Left hindlimb (tissue), 1 donor: ENCODE results near the gene RAD23B.

ENCODE experiments used
- DNase-seq: peaks from one replicate; pipeline ENCODE4 v3.0.0-alpha.2; 2018

Gene RAD23B

DNA sequence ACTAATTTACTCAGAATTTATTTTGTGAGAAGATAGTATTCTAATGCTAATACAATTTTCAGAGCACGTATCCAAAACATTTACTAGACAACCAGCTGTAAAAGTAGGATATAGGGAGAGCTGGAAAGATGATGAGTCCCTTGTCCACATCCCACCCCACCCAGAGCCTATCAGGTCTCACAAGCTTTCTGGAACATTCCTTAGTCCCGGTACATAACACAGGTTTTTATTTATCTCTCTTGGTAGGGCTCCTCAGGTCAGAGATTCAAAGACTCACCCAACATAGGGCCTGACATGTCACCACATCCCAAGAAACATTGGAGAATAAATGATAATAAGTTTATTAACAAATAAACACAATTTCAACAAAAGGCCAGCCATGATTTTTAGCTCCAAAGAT lies 13.8 kb upstream of the RAD23B start:
- no peak for DNase-seq

DNA sequence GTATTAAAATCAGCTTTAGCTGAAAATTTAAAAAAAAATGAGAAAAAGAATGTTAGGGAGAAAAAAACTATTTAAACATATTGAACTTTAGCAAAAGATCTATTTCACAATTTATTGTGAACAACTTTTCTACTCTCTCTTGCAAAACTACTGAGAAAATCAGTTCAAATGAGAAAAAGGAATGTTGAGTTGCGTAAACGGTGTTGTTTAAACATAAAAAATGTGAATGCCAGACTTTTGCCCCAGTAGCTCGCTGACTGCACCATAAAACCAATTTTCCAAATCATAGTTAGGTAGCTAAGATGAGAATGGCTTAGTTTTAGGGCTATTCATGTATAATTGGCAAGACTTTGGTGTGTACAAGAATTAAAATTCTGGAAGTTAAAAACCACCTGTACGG lies 13.4 kb upstream of the RAD23B start:
- DNase-seq, result no peak

DNA sequence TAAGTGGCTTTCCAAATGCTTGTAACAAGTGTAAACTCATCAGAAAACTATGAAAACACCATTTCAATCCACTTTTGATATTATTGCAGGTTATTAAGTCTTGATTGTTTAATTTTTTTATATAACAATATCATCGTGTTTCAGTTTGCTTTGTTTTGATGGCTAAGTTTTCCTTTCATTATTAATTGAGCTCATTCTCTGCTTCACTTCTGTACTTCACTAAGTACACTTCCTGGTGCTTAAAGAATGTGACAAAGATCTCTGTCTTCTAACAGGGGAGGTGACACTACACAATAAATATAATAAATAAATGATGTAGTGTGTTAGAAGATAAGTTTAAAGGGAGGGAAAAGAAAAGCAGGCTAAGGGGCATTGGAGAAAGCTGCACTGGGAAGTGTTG lies 13.0 kb upstream of the RAD23B start:
- DNase-seq, result no peak

DNA sequence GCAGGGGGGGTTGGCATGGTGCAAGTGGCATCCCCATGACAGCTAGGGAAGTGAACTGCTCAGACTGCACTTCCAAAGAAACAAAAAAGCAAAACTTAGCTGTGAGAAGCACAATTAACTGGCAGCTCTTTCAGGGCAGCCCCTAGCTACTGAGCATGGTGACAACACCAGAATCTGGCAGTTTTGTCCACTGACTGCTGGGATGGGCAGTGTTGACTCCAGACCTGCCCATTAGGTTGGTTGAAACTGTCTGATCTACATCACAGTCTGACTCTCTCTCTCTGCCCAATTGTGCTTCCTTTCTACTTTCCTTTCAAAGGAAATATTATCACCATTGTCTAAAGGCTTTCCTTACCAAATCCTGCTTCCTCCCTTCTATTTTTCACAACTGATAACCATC lies 12.5 kb upstream of the RAD23B start:
- DNase-seq, result no peak

DNA sequence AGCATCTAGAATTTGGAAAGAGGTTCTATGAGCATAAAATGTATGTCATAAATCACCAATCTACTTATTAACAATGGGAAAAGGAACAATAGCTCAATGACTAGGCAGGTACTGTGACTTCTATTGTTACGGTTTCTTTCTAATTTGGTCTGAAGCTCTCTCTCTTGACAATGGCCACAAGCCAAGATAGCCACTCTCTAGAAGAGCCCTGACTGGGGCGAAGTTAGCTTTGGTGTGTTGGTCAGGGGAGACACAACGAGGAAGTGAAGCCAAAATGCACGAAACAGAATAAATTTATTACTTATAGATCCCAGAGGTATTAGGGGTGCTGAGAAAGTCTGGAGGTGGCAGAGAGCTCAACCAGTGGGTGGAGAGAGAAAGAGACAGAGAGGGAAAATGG lies 9.4 kb upstream of the RAD23B start:
- no peak for DNase-seq

DNA sequence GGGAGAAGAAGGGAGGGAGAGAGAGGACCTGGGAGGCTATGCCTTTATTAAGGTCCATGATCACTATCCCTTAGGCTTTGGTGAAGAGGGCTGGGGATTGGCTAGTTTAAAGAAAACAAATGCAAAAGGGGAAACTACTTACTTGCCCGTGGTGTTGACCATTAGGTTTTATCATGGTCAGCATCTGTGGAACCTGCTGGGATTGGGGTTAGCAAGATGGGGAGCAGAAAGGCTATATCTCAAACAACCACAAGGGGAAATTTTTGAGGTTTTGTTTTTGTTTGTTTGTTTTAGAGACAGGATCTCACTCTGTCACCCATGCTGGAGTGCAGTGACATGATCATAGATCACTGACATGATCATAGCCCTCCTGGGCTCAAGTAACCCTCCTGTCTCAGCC lies 9.0 kb upstream of the RAD23B start:
- no peak for DNase-seq

DNA sequence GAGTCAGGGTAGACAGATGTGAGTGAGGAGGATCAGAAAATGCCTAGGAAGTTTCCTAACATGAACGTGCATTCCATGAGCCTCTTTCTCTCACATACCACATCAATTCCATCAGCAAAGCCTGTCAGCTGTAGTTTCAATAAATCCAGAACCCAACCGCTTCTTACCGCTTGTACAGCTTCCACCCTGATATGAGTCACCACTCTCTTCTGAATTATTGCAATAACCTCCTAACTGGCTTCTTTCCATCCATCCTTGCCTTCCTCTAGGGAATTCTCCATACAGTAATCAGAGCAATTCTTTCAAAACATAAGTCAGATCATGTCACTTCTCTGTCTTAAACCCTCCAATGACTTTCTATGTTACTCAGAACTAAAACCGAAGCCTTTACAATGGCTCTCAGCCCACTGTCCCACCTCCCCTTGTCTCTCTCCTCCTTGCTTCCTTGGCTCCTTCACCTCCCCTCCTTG lies 8.1 kb upstream of the RAD23B start:
- no peak for DNase-seq

DNA sequence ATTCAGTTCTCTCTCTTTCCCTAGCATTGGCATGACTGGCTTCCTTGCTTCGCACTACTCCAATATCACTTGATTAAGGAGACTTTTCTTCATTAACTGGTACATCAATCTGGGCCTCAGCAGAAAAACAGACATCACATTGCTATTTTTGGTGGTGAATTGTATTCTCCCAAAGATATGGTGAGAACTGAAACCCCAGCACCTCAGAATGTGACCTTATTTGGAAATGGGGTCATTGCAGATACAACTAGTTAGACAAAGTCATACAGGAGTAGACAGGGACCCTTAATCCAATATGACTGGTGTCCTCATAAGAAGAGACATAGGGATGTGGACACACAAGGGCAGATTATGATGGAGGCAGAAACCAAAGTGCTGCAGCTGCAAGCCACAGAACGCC lies 7.5 kb upstream of the RAD23B start:
- no peak for DNase-seq

DNA sequence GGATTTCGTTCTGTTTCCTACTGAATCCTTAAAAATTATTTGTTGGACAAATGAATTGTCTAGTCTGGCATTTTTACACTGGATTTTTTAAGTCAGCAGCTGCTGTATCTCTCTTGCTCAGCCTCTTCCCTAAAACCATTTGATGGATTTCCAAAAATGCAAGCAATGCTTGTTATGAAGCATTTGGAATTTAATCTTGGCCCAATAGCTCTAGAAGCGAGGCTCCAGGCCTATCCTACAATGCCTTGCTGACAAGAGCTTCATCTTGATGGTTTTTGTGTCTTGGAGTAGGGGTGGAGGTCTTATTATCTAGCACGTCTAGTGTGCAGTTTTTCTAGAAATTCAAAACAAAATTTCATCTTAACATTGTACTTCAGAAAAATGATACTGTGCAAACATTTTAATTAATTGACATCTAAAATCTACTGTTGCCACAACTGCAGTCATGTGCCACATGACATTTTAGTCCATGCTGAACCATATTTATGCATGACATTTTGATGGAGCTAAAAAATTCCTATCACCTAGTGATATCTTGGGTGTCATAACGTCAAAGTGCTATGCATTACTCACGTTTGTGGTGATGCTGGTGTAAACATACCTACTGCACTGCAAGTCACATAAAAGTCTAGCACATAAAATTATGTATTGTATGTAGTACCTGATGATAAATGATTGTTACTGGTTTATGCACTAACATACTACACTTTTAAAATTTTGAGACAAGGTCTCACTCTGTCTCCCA lies 5.9 kb upstream of the RAD23B start:
- DNase-seq, result no peak

DNA sequence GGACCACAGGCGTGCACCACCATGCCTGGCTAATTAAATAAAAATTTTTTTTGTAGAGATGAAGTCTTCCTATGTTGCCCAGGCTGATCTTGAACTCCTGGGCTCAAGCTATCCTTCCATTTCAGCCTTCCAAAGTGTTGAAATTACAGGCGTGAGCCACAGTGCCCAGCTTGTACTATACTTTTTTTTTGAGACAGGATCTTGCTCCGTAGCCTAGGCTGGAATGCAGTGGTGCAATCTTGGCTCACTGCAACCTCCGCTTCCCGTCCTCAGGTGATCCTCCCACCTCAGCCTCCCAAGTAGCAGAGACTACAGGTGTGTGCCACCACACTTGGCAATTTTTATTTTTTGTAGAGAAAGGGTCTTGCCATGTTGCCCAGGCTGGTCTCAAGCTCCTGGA lies 5.3 kb upstream of the RAD23B start:
- DNase-seq, result no peak

DNA sequence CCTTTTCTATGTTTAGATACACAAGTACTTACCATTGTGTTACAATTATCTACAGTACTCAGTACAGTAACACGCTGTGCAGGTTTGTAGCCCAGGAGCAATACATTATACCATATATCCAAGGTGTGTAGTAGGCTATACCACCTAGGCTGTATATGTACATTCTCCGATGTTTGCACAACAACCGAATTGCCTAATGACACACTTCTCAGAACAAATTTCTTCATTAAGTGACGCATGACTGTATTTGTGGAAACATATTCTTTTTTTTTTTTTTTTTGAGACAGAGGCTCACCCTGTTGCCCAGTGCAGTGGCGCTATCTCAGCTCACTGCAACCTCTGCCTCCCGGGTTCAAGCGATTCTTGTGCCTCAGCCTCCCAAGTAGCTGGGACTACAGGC lies 4.0 kb upstream of the RAD23B start:
- no peak for DNase-seq

DNA sequence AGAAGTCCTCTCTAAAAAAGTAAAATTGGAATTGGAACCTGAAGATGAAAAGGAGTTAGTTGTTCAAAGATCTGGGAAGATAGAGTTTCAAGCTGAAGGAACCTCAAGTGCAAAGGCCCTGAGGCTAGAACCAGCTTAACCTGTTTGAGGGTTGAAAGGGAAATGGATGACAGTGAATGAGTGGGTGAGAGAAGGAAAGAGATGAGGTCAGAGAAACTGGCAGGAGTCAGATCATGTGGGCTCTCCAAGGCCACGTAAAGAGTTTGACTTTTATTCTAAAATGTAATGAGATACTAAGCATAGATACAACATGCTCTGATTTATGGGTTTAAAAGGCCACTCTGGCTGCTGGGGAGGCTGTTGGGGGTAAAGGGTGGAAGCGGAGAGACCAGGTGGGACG lies 2.5 kb upstream of the RAD23B start:
- DNase-seq, result no peak

DNA sequence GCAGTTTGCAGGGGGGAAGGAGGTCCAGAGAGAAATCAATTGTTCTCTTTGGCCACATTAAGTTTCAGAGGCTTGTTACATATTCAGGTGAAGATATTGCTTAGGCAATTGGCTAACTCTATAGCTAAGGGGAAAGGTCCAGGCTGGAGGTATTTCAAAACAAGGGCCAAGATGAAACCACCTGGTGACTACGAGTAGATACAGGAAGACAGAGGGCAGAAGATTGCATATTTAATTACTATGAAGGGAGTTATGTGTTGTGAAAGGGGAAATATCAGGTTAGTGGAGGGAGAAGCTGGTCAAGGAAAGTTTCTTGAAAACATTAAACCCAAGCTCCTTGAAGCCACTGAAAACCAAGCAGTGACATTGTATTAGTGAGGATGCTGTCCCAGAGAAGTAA lies 1.9 kb upstream of the RAD23B start:
- DNase-seq, result no peak

DNA sequence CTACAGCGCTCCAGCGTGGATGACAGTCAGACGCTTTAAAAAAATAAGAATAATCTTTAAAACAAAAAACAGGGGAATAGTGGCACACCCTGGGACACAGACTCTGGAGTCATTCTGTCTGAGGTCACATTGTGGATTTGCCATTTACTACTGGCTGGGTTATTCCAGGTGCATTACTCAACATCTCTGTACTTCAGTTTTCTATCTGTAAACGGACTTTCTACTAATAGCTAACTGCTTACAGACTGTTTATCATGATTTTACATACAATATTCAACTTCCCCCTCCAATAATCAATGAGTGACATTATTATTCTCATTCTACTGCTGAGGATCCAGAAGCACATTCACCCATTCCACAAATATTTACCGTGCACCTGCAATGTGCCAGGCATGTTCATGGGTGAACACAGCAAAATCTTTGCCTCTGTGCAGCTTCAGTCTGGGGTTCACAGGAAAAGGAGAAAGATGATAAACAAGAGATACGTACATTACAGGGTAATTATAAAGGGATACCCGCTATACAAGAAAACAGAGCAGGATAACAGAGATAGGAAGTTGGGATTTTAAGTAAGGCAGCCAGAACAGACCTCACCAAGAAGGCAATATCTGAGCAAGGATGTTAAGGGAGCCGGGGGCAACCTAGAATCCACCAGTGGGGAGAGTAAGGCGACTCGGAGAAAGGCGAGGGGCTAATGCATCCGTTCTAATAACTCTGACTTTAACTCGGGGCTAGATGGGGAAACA lies 984 bp upstream of the RAD23B start:
- DNase-seq, result no peak

DNA sequence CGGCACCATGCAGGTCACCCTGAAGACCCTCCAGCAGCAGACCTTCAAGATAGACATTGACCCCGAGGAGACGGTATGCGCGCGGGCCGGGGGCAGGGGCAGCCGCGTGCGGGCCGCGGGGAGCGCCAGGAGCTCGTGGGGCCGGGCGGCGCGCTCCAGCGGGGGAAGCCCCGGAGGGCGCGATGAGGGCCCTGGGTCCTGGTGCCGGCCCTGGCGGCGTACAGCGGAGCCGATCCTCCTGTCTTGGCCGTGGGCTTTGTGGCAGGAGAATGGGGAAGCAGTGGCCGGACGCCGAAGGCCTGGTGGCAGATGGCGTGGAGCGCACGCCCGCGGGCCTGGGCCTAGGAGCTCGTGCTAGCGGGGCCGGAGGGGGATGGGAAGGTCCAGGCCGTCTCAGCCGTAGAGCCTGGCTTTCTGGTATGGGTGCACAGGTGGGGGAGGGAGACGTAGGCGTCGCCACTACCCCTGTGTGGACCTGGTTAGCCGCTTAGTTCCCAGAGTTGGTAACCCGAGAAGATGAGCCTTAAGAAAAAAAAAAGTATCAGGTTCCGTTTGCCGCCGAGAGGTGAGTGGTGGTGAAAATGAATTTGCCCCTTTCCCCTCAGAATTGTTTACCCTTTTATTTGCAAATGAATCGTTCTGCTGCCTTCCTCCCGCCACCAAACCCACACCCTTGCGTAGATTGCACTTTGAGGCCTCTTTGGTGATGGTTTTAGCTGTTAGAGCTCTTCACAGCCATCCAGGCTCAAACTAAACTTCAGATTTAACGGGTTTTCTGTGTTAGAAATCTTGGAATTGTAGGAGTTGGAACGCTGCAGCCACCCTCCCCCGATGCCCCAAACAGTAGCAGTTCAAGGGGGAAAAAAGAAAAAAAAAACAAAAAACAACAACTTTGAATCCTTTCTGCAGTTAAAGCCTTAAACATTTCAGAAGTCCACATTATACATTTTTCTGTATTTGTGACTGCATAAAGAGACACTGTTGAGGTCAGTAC lies 841 bp downstream of the RAD23B start:
- peak; percentile 77 for DNase-seq

DNA sequence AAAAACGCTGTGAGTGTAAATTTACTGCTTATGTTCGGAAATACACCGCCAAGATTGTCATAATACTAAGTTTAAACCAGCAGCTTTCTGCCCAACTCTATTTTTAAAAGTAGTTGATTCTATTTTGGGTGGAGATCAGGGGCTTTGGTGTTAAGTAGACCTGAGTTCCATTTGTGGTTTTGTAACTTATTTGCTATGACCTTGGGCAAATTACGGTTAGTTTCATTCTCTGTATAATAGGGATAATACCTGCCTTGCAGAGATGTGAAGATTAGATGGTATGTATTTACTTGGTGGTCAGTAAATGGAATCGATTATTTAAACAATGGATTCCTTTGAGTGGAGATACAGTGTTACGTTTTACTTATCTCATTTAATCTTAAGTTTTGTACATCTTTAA lies 1.6 kb downstream of the RAD23B start:
- DNase-seq, result no peak

DNA sequence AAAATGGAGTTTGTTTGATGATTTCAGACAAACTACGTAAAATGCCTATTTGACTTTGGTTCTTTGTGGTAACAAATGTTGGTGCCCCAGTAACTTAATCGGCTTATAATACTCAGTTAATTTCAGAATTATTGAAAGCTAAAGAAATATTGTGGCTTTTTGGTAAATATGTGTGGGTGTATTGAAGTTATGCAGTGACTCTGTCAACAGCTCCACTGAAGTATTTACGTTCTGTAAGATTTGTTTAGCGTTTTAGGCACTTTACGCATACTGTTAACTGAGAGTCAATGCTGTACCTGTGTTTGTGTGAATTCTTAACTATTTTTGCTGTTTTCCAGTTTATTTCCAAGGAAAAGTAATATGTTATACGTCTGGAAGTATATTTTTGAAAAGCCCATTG lies 2.2 kb downstream of the RAD23B start:
- DNase-seq, result no peak

DNA sequence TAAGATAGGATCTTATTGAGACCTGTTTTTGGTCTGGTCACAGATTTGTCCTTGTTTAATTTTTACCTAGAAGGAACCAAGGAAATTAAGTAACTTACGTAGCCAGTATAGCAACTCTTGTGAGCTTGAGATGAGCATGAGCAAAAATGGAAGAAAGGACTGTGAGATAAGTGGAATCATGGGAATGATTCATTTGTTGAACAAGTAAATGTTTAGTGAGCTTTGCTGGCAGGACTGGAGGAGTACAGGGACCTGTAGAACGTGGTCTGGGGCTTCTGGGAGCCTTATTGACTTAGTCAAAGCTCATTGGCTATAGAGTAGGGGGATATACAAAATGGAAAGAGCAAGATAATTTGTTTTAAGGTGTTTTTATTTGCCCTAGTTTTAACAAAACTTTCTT lies 3.0 kb downstream of the RAD23B start:
- DNase-seq, result no peak

DNA sequence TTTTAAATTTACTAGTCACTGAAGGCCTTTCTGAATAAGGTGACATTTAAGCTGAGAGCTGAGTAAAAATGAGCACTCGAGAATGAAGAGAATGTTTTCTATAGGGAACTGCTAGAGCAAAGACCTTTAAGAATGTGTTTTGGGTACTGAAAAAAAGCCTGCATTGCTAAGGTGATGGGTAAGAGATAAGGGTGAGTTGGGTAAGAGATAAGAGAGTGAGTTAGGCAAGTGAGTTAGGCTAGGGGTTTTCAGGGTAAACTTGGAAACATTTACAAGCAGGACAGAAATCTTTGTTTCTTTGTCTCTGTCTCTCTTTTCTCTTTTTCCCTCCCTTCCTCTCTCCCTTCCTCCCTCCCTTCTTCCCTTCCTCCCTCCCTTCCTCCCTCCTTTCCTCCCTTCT lies 5.6 kb downstream of the RAD23B start:
- DNase-seq, result no peak

DNA sequence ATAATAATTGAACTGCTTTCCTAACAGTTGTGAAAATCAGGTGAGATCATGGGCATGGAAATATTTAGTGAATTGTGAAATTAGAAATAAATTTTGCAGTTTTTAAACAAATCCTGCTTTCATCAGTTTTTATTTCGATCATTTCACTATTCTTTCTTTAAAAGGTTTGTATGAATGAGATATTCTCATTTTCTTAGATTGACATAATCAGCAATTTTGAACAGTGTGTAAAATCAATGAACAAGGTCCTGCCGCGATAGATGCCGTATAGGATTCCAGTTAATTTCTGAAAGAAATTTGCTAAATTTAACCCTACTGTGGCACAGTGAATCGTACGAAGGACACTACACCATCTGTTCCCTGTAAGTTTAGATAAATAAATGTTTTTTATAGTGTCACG lies 7.5 kb downstream of the RAD23B start:
- DNase-seq, result no peak

DNA sequence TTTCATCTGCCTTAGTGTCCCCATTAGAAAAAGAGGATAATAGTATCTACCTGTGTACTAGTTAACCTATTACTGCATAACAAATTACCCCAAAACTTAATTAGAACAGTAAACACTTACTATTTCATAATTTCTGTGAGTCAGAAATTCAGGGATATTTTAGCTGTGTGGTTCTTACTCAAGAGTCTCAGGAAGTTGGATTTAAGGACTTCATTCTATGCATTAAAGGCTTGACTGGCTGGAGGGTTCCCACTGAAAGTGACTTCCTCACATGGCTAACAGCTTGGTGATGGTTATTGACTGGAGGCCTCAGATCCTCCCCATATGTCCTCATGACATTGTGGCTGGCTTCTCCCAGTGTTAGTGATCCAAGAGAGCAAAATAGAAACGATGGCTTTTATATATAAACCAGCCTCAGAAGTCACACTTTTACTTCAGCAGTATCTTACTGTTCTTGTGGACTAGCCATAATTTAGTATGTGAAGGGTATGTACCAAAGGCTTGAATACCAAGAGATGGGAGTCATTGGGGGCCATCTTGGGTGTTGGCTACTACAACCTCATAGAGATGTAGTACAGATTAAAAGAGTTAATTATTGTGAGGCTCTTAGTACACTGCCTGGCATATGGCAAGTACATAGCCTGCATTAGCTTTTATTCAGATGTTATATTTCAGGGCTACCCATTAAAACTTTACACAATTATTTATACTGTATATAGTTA lies 9.9 kb downstream of the RAD23B start:
- no peak for DNase-seq

DNA sequence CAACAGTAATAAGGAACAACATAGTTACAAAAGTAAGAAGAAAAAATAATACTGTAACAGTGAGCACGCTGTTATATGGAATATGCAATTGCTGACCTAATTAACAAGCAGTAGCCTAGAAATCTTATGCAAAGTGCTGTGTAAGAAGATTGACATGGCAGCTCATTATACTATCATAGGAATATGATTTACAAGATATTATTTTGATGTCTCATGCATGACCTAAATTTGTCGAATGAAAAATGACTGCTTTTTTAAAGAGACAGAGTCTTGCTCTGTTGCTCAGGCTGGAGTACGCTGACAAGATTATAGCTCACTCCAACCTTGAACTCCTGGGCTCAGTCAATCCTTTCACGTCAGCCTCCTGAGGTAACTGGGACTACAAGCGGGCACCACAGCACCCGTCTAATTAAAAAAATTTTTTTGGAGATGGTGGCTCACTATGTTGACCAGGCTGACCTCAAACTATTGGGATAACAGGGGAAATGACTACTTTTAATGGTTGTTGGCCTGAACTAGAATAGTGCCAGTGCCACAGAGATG lies 10.5 kb downstream of the RAD23B start:
- no peak for DNase-seq
